Caco-2 (cell line): ENCODE results near the gene BDH1. TPM values are rescaled to one million over a fixed set of nuclear protein-coding genes. Genes with fewer than 3 reads are reported as not detected.

Source experiments
- BruUV-seq: library from RNA; stranded (reverse); fragments of 400-500 nt; replicated peaks from 2 replicates; lab custom pipeline; 2021; lab: Mats Ljungman, UMichigan
- CTCF ChIA-PET: fragments of 300-600 bp; sonication (Branson Sonifier 250); formaldehyde crosslinking; loops from one replicate; lab custom pipeline; 2022; ENCODE audit warnings: antibody characterized with exemption; lab: Charles Lee
- POLR2A ChIA-PET: fragments of 300-600 bp; sonication (Branson Sonifier 250); formaldehyde crosslinking; loops from one replicate; lab custom pipeline; 2022; ENCODE audit warnings: antibody characterized with exemption; lab: Charles Lee
- DNase-seq, 2 experiments: peaks; one replicate each; pipeline versions ENCODE4 v3.0.0 to v3.0.0-alpha.2; 2020 to 2022
- H3K27me3 ChIP-seq: replicated peaks from 2 replicates; pipeline ENCODE4 v1.6.0; 2011; ENCODE audit warnings: low read length; ENCODE audit not compliant: control insufficient read depth, insufficient read depth
- H3K36me3 ChIP-seq: 2 replicates; pipeline ENCODE4 v1.5.1; 2011; ENCODE audit warnings: low read length; ENCODE audit not compliant: control insufficient read depth, insufficient read depth
- H3K4me1 ChIP-seq: fragments of 250-450 bp; sonication (Bioruptor Pico); 2 replicates; pipeline ENCODE4 v1.5.1; 2020; ENCODE audit warnings: mild to moderate bottlenecking
- H3K4me3 ChIP-seq: 2 replicates; pipeline ENCODE4 v1.5.1; 2011; ENCODE audit warnings: low read depth, mild to moderate bottlenecking, control low read depth, low read length
- H3K9me3 ChIP-seq: fragments of 250-450 bp; sonication (Bioruptor Pico); 2 replicates; pipeline ENCODE4 v1.5.1; 2020; ENCODE audit warnings: mild to moderate bottlenecking, moderate library complexity
- H3K27ac Mint-ChIP-seq: one replicate; pipeline ENCODE4 v1.8.0; 2022; ENCODE audit warnings: mixed read lengths; ENCODE audit not compliant: unreplicated experiment
- H3K27me3 Mint-ChIP-seq: one replicate; pipeline ENCODE4 v1.8.0; 2022; ENCODE audit warnings: mixed read lengths; ENCODE audit not compliant: insufficient read depth, unreplicated experiment
- H3K36me3 Mint-ChIP-seq: one replicate; pipeline ENCODE4 v1.8.0; 2022; ENCODE audit warnings: mild to moderate bottlenecking, mixed read lengths; ENCODE audit not compliant: insufficient read depth, unreplicated experiment
- H3K4me1 Mint-ChIP-seq: one replicate; pipeline ENCODE4 v1.8.0; 2022; ENCODE audit warnings: low read depth, mixed read lengths; ENCODE audit not compliant: unreplicated experiment
- H3K4me3 Mint-ChIP-seq: one replicate; pipeline ENCODE4 v1.8.0; 2022; ENCODE audit warnings: mild to moderate bottlenecking, moderate library complexity, mixed read lengths; ENCODE audit not compliant: unreplicated experiment
- H3K9me3 Mint-ChIP-seq: one replicate; pipeline ENCODE4 v1.8.0; 2022; ENCODE audit warnings: mixed read lengths; ENCODE audit not compliant: unreplicated experiment
- intact Hi-C: fragments of 100-400 bp; cut with micrococcal nuclease; formaldehyde crosslinking; loops from one replicate; pipeline ENCODE4 v1.10.0; 2022; ENCODE audit not compliant: unreplicated experiment
- total RNA-seq: library from RNA; stranded (reverse); gene quantifications from 2 replicates; pipeline ENCODE4 v1.2.3, GENCODE V29; 2022
- TF ChIP-seq, protein P1 (sequence below), 2 experiments: fragments of 200-600 bp in 1 of 2; IDR thresholded peaks; 1 replicate in 1 of 2; 2 replicates in 1 of 2; pipeline versions ENCODE4 v1.5.1 to v1.8.0; 2011 to 2022; ENCODE audit warnings: antibody characterized with exemption in 1 of 2, control low read depth in 1 of 2, inconsistent platforms in 1 of 2, low read depth in 1 of 2, low read length in 1 of 2, mild to moderate bottlenecking in 1 of 2, moderate library complexity in 1 of 2; ENCODE audit not compliant: insufficient read depth in 1 of 2, severe bottlenecking in 1 of 2, unreplicated experiment in 1 of 2

Gene BDH1
- total RNA-seq, 1 experiment from 2014 or later = 41.8 TPM

DNA sequence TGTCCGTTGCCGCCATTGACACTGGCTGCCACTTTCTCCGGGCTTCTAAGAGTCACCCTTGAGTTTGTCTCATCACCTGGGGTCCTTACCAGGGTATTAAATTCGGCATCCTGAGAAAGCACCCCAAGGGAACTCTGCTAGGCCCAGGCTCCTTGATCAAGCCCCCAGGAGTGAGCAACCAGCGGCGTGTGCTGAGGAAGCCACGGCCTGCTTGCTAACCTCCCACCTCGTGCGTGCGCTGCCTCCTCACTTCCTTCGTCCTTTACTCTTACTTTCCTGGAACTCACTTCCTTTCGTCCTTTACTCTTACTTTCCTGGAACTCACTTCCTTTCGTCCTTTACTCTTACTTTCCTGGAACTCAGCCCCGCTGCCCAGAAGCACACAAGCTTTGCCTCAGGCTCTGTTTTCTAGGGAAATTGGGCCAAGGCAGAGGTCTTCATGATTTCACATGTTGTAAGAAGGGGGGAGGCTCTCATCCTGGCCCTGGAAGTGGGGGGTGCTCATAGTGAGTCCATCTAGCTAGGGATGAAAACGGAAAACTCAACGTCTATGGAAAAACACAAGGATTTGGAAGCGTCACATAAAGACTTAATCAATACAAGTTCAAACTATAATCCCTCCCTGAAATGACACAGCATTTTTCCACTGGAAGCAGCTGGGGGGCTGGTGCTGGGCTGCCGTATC lies 36.7 kb upstream of the BDH1 start:
- intact Hi-C loops = no loop called here
- no TSS peak for BruUV-seq
- peak overlapping the region; percentile 48 for H3K27ac Mint-ChIP-seq
- no peak overlapping the region for H3K4me3 ChIP-seq
- no peaks in the 10 kb centered on the region for H3K9me3 ChIP-seq
- H3K27me3 Mint-ChIP-seq = no peaks in the 10 kb centered on the region
- no peak overlapping the region for H3K4me3 Mint-ChIP-seq
- no peaks in the 10 kb centered on the region for H3K36me3 ChIP-seq
- POLR2A ChIA-PET = no interaction called here
- TF ChIP-seq, protein P1, sequence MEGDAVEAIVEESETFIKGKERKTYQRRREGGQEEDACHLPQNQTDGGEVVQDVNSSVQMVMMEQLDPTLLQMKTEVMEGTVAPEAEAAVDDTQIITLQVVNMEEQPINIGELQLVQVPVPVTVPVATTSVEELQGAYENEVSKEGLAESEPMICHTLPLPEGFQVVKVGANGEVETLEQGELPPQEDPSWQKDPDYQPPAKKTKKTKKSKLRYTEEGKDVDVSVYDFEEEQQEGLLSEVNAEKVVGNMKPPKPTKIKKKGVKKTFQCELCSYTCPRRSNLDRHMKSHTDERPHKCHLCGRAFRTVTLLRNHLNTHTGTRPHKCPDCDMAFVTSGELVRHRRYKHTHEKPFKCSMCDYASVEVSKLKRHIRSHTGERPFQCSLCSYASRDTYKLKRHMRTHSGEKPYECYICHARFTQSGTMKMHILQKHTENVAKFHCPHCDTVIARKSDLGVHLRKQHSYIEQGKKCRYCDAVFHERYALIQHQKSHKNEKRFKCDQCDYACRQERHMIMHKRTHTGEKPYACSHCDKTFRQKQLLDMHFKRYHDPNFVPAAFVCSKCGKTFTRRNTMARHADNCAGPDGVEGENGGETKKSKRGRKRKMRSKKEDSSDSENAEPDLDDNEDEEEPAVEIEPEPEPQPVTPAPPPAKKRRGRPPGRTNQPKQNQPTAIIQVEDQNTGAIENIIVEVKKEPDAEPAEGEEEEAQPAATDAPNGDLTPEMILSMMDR (IDR thresholded peaks at IDR 0.05; ENCODE audit: insufficient read depth in 1 of 2, low read depth in 1 of 2, low read length in 1 of 2, severe bottlenecking in 1 of 2, unreplicated experiment in 1 of 2) = no peak
- H3K36me3 Mint-ChIP-seq = peaks cover 10% of the 10 kb centered on the region
- DNase-seq = no peak
- peaks cover 31% of the 10 kb centered on the region for H3K4me1 Mint-ChIP-seq
- no peaks in the 10 kb centered on the region for H3K9me3 Mint-ChIP-seq
- H3K27me3 ChIP-seq = no peaks in the 10 kb centered on the region
- CTCF ChIA-PET = no interaction called here
- H3K4me1 ChIP-seq = peaks cover 58% of the 10 kb centered on the region

- ChIA-PET CTCF (no interaction called here), POLR2A (no interaction called here)
- no peaks in the 10 kb centered on the region for H3K27me3 Mint-ChIP-seq
These were observed 36.0 kb upstream of the BDH1 start for GRCh38 chr3:197591816-197592215.

GRCh38 chr3:197590313-197590962 lies 34.7 kb upstream of the BDH1 start:
- no peaks in the 10 kb centered on the region for H3K27me3 ChIP-seq
- CTCF ChIA-PET = interaction anchor here (0.6 to 1.4 kb wide), 2 partner anchors 9 to 443 kb away, joined by 3 to 9 read pairs; no protein-coding TSS in a partner anchor
- peaks cover 25% of the 10 kb centered on the region for H3K4me1 Mint-ChIP-seq
- H3K4me3 ChIP-seq = no peak overlapping the region
- H3K9me3 ChIP-seq = no peaks in the 10 kb centered on the region
- DNase-seq = peak; percentile 81 to 85
- H3K36me3 ChIP-seq = no peaks in the 10 kb centered on the region
- POLR2A ChIA-PET = no interaction called here
- H3K9me3 Mint-ChIP-seq = no peaks in the 10 kb centered on the region
- no TSS peak for BruUV-seq
- H3K27ac Mint-ChIP-seq = peak overlapping the region; percentile 48
- H3K4me3 Mint-ChIP-seq = peak overlapping the region; percentile 42
- peaks cover 2% of the 10 kb centered on the region for H3K36me3 Mint-ChIP-seq
- intact Hi-C loops = no loop called here
- TF ChIP-seq, protein P1 (IDR thresholded peaks at IDR 0.05; ENCODE audit: insufficient read depth in 1 of 2, low read depth in 1 of 2, low read length in 1 of 2, severe bottlenecking in 1 of 2, unreplicated experiment in 1 of 2) = no peak
- H3K4me1 ChIP-seq = peaks cover 46% of the 10 kb centered on the region
- H3K27me3 Mint-ChIP-seq = no peaks in the 10 kb centered on the region

More at GRCh38 chr3:197591816-197592215, 36.0 kb upstream of the BDH1 start:
- no peaks in the 10 kb centered on the region for H3K36me3 ChIP-seq
- no peak overlapping the region for H3K4me3 ChIP-seq
- H3K27me3 ChIP-seq = no peaks in the 10 kb centered on the region
- no peaks in the 10 kb centered on the region for H3K9me3 ChIP-seq
- Mint-ChIP-seq H3K27ac (peak overlapping the region; percentile 48), H3K4me3 (no peak overlapping the region), H3K9me3 (no peaks in the 10 kb centered on the region), H3K4me1 (peaks cover 31% of the 10 kb centered on the region), H3K36me3 (peaks cover 6% of the 10 kb centered on the region)
- H3K4me1 ChIP-seq = peaks cover 52% of the 10 kb centered on the region
- TF ChIP-seq, protein P1 (IDR thresholded peaks at IDR 0.05; ENCODE audit: insufficient read depth in 1 of 2, low read depth in 1 of 2, low read length in 1 of 2, severe bottlenecking in 1 of 2, unreplicated experiment in 1 of 2) = no peak
- no peak for DNase-seq
- BruUV-seq = no TSS peak
- intact Hi-C loops = no loop called here
